Thyroid gland (tissue), 4 donors: ENCODE measurements around the gene HS6ST3. TPM values are rescaled to one million over a fixed set of nuclear protein-coding genes. Genes with fewer than 3 reads are reported as not detected.

Experiments used
- DNase-seq, 2 donors: peaks; one replicate each; pipeline ENCODE4 v3.0.0-alpha.2; 2019
- H3K27ac ChIP-seq, 3 donors: fragments of 200-600 bp; sonication (generic); 1 replicate in 2 of 3; 2 replicates in 1 of 3; pipeline ENCODE4 v1.5.1; 2016 to 2019; ENCODE audit warnings: mild to moderate bottlenecking in 1 of 3, moderate library complexity in 1 of 3
- H3K27me3 ChIP-seq: fragments of 200-600 bp; sonication (generic); one replicate; pipeline ENCODE4 v1.5.1; 2019
- H3K36me3 ChIP-seq, 2 donors: fragments of 200-600 bp; sonication (generic); one replicate each; pipeline ENCODE4 v1.5.1; 2016 to 2019
- H3K4me1 ChIP-seq, 2 donors: fragments of 200-600 bp; sonication (generic); one replicate each; pipeline ENCODE4 v1.5.1; 2017 to 2019
- H3K4me3 ChIP-seq, 3 donors: fragments of 200-600 bp; sonication (generic); replicated peaks in 1 of 3; 1 replicate in 2 of 3; 2 replicates in 1 of 3; pipeline ENCODE4 v1.5.1; 2016; ENCODE audit warnings: mild to moderate bottlenecking in 1 of 3
- H3K9me3 ChIP-seq: fragments of 200-600 bp; sonication (generic); one replicate; pipeline ENCODE4 v1.5.1; 2017
- POLR2A ChIP-seq, 2 donors: fragments of 450-650 bp; IDR thresholded peaks; one replicate each; pipeline ENCODE4 v1.6.1; 2017; ENCODE audit warnings: antibody characterized with exemption in 2 of 2, mild to moderate bottlenecking in 2 of 2, moderate library complexity in 1 of 2
- WGBS, 2 donors: methylation state at CpG; one replicate each; pipeline ENCODE4 v1.1.5; 2017; 5-methylcytosine and 5-hydroxymethylcytosine counted together
- intact Hi-C: fragments of 100-400 bp; cut with DNase I; formaldehyde crosslinking; loops from one replicate; pipeline ENCODE4 v1.15.1; 2023
- total RNA-seq, 4 donors: library from RNA; depleted of rRNA; stranded (reverse); fragments of >200 nt; gene quantifications; one replicate each; pipeline ENCODE4 v1.2.3, GENCODE V29; 2016
- TF ChIP-seq, protein P1 (sequence below), 6 experiments: fragments of 200-600 bp in 3 of 6; fragments of 450-650 bp in 3 of 6; sonication (generic) in 3 of 6; IDR thresholded peaks; one replicate each; pipeline ENCODE4 v1.5.1; 2016 to 2019; ENCODE audit warnings: antibody characterized with exemption in 6 of 6, mild to moderate bottlenecking in 2 of 6, inconsistent platforms in 1 of 6, moderate library complexity in 1 of 6

The HS6ST3 gene
- total RNA-seq, 4 donors from 2014 or later: 2.0 to 5.8 (median 5.0) TPM

DNA sequence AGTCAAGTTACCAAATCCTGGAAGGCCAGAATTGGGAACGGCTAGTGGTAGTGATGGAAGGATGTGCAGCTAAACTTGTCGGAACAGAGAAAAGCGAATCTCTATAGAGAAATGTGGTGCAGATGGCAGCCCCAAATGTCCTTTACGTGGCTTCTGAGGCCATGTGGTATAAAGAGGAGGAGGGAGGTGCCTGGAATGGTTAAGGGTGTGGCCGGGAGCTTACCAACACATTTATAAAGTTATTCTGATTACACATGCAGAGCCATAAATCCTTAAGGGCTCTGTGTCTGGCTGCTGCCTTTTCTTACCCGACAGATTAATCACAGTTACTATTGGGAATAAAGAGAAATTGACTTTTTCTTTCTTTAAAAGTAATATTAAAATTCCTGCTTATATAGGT is 714.3 kb downstream of the HS6ST3 start:
- Histone ChIP-seq H3K9me3 (no peaks in the 10 kb centered on the region), H3K4me3 (no peak overlapping the region), H3K4me1 (peaks cover 0 to 2% of the 10 kb centered on the region in 2 donors), H3K27ac (no peak overlapping the region), H3K36me3 (no peaks in the 10 kb centered on the region), H3K27me3 (no peaks in the 10 kb centered on the region)
- TF ChIP-seq, protein P1, sequence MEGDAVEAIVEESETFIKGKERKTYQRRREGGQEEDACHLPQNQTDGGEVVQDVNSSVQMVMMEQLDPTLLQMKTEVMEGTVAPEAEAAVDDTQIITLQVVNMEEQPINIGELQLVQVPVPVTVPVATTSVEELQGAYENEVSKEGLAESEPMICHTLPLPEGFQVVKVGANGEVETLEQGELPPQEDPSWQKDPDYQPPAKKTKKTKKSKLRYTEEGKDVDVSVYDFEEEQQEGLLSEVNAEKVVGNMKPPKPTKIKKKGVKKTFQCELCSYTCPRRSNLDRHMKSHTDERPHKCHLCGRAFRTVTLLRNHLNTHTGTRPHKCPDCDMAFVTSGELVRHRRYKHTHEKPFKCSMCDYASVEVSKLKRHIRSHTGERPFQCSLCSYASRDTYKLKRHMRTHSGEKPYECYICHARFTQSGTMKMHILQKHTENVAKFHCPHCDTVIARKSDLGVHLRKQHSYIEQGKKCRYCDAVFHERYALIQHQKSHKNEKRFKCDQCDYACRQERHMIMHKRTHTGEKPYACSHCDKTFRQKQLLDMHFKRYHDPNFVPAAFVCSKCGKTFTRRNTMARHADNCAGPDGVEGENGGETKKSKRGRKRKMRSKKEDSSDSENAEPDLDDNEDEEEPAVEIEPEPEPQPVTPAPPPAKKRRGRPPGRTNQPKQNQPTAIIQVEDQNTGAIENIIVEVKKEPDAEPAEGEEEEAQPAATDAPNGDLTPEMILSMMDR (IDR thresholded peaks at IDR 0.05): no peak
- no peak for TF ChIP-seq POLR2A (IDR thresholded peaks at IDR 0.05)
- WGBS, 2 donors: 78 to 91% methylated on average over 6 of the region's 6 CpGs
- DNase-seq: no peak
- intact Hi-C loops: no loop called here

DNA sequence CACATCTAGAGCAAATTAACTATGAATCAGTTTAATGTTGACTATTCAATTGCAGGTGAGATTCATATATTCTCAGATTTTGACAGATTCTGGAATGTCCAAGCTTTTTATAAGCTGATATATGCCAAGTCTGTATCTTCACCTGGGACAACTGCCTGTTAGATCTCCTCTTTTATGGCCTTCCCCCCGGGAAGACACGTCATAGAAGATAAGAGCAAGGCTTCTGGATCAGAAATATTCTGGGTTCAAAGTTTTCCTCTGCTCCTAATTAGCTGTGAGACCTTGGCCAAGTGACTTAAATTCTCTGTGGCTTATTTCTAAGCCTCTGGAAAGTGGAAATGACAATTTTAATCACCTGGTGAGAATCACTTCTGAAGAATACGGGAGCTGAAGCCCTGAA is 716.8 kb downstream of the HS6ST3 start:
- no peak for TF ChIP-seq POLR2A (IDR thresholded peaks at IDR 0.05)
- TF ChIP-seq, protein P1 (IDR thresholded peaks at IDR 0.05): no peak
- no peaks in the 10 kb centered on the region for H3K36me3 ChIP-seq
- intact Hi-C loops: no loop called here
- no peak for DNase-seq
- no peaks in the 10 kb centered on the region for H3K9me3 ChIP-seq
- H3K27me3 ChIP-seq: no peaks in the 10 kb centered on the region
- peaks cover 4 to 7% of the 10 kb centered on the region in 2 donors for H3K4me1 ChIP-seq
- 95% methylated on average over 3 of the region's 3 CpGs for whole genome bisulfite sequencing, 2 donors
- no peak overlapping the region for H3K27ac ChIP-seq
- H3K4me3 ChIP-seq: no peak overlapping the region

DNA sequence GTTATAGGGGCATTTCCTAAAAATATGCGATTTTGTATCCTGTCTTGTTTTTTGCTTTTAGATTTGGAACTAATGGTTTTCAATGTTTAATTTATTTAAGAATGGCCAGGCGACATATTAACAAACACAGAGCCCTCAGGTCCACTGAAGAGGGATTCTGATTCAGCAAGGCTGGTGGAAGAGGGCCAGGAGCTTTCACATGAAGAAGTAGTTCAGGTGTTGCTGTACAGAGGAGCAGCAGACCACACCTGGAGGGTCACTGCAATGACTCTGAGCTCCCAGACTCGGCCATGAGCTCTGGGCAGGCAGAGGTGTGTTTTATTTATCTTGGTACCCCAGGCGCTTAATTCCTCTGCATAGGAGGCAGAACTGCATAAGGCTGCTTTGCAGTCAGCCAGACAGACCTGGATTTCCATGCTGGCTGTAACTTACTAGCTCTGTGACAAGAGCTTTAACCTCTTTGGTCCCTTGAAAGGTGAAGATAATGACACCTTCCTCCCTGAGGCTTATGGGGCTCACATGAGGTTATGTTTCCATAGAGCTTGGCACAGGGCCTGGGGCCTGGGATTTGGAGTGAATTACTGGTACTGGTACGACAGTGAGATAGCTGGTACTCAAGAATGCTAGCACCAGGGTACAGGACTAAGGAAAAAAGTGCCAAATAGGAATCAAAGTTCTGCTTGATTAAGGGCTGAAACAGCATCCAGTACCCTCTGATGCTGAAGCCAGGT is 719.6 kb downstream of the HS6ST3 start:
- Histone ChIP-seq H3K9me3 (no peaks in the 10 kb centered on the region), H3K27me3 (no peaks in the 10 kb centered on the region), H3K4me3 (no peak overlapping the region), H3K36me3 (no peaks in the 10 kb centered on the region), H3K27ac (no peak overlapping the region), H3K4me1 (peaks cover 4 to 7% of the 10 kb centered on the region in 2 donors)
- 54 to 67% methylated on average over 5 of the region's 5 CpGs for WGBS, 2 donors
- intact Hi-C loops: no loop called here
- DNase-seq: peak; percentile 58 to 61
- TF ChIP-seq, protein P1 (IDR thresholded peaks at IDR 0.05): no peak
- TF ChIP-seq POLR2A (IDR thresholded peaks at IDR 0.05): no peak

DNA sequence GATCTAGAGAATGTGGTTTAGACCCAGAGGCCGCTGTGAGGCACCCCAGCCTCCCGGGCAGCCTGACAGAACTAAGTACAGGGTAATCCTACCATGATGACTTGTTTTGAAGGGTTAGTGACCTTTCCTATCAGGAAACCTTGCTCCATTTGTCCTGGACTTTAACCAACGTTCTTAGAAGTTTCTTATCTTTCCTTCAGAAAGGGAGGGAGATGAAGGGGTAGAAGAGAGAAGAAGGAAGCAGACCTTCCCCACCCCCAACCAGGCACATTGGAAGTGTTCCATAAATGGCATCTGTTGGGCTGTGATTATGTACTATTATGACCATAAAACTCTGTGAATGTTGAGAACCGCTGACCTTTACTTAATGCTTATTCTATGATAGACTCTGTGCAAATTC is 720.2 kb downstream of the HS6ST3 start:
- 76 to 83% methylated on average over 4 of the region's 4 CpGs for WGBS, 2 donors
- no peaks in the 10 kb centered on the region for H3K36me3 ChIP-seq
- H3K27ac ChIP-seq: no peak overlapping the region
- DNase-seq: no peak
- TF ChIP-seq POLR2A (IDR thresholded peaks at IDR 0.05): no peak
- TF ChIP-seq, protein P1 (IDR thresholded peaks at IDR 0.05): no peak
- H3K9me3 ChIP-seq: no peaks in the 10 kb centered on the region
- H3K27me3 ChIP-seq: no peaks in the 10 kb centered on the region
- intact Hi-C loops: no loop called here
- H3K4me3 ChIP-seq: no peak overlapping the region
- peaks cover 4 to 7% of the 10 kb centered on the region in 2 donors for H3K4me1 ChIP-seq

DNA sequence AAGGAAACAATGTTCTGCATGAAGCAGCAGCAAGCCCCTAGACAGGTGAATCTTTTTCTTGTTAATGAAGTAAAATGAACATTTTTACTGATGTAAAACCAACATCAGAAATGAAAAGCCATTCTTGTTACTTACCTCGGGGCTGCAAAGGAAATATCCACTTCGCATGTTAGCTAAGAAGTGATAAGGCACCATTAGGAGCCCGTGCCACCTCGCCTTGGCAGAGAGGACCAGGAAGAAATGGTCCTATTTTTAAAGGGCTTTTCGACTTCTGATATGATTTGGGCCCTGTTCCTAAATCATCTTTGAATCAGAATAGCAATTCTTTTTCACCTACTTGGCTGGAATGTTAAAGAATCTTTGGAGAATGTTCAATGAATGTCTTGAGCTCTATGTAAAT is 721.1 kb downstream of the HS6ST3 start:
- intact Hi-C loops: no loop called here
- H3K27me3 ChIP-seq: no peaks in the 10 kb centered on the region
- peaks cover 4 to 7% of the 10 kb centered on the region in 2 donors for H3K4me1 ChIP-seq
- no peak overlapping the region for H3K4me3 ChIP-seq
- no peaks in the 10 kb centered on the region for H3K36me3 ChIP-seq
- TF ChIP-seq POLR2A (IDR thresholded peaks at IDR 0.05): no peak
- TF ChIP-seq, protein P1 (IDR thresholded peaks at IDR 0.05): no peak
- no peaks in the 10 kb centered on the region for H3K9me3 ChIP-seq
- 68 to 91% methylated on average over 5 of the region's 5 CpGs for WGBS, 2 donors
- DNase-seq: no peak
- H3K27ac ChIP-seq: no peak overlapping the region
